ENCODE measurements around the gene ZFX. TPM values are rescaled to one million over a fixed set of nuclear protein-coding genes. Genes with fewer than 3 reads are reported as not detected.

ZFX gene
- total RNA-seq, 4 donors from 2014 or later, result 42.9 to 63.3 (median 57.3) TPM

GRCh38 chrX:24145303-24146186 lies 4.0 kb upstream of the ZFX start:
- in situ Hi-C loops (cut with MboI; ENCODE audit: low sequenced_read_pairs in 4 of 4), result no loop called here
- no peaks in the 10 kb centered on the region for H3K27me3 ChIP-seq
- peak overlapping the region in 1 of 4 donors; percentile 27 for H3K4me3 ChIP-seq
- TF ChIP-seq CTCF (IDR thresholded peaks at IDR 0.05 in 4 of 5, conservative IDR thresholded peaks at IDR 0.05 in 1 of 5), result no peak
- no peak for TF ChIP-seq POLR2A (IDR thresholded peaks at IDR 0.05)
- DNase-seq, result no peak
- ATAC-seq, result no peak
- H3K4me1 ChIP-seq, result peaks cover 14 to 26% of the 10 kb centered on the region in 2 donors
- H3K36me3 ChIP-seq, result no peaks in the 10 kb centered on the region
- no peaks in the 10 kb centered on the region for H3K9me3 ChIP-seq
- peak overlapping the region; percentile 93 to 99 (median 95) for H3K27ac ChIP-seq
- intact Hi-C loops (cut with DNase I; ENCODE audit: low total_unique reads), result no loop called here

- Histone ChIP-seq H3K36me3 (no peaks in the 10 kb centered on the region), H3K4me1 (peaks cover 20 to 30% of the 10 kb centered on the region in 2 donors), H3K4me3 (peak overlapping the region; percentile 7 to 27 (median 15)), H3K27me3 (no peaks in the 10 kb centered on the region), H3K27ac (peak overlapping the region; percentile 93 to 99 (median 95)), H3K9me3 (no peaks in the 10 kb centered on the region)
- TF ChIP-seq POLR2A (IDR thresholded peaks at IDR 0.05) (no peak), CTCF (IDR thresholded peaks at IDR 0.05 in 4 of 5, conservative IDR thresholded peaks at IDR 0.05 in 1 of 5) (no peak)
- intact Hi-C loops (cut with DNase I; ENCODE audit: low total_unique reads), result no loop called here
- ATAC-seq (no peak), DNase-seq (no peak)
- in situ Hi-C loops (cut with MboI; ENCODE audit: low sequenced_read_pairs in 4 of 4), result no loop called here
Observed at GRCh38 chrX:24146283-24146949, 3.1 kb upstream of the ZFX start.

- Histone ChIP-seq H3K4me1 (peaks cover 27 to 37% of the 10 kb centered on the region in 2 donors), H3K27ac (peak overlapping the region; percentile 93 to 99 (median 95)), H3K27me3 (no peaks in the 10 kb centered on the region), H3K36me3 (no peaks in the 10 kb centered on the region), H3K4me3 (no peak overlapping the region), H3K9me3 (no peaks in the 10 kb centered on the region)
- TF ChIP-seq CTCF (IDR thresholded peaks at IDR 0.05 in 4 of 5, conservative IDR thresholded peaks at IDR 0.05 in 1 of 5) (no peak), POLR2A (IDR thresholded peaks at IDR 0.05) (no peak)
- ATAC-seq (no peak), DNase-seq (no peak)
- intact Hi-C loops (cut with DNase I; ENCODE audit: low total_unique reads) (no loop called here), in situ Hi-C loops (cut with MboI; ENCODE audit: low sequenced_read_pairs in 4 of 4) (no loop called here)
Observed at GRCh38 chrX:24147165-24147564, 2.4 kb upstream of the ZFX start.

GRCh38 chrX:24148121-24148520 lies 1.4 kb upstream of the ZFX start:
- H3K4me1 ChIP-seq, result peaks cover 36 to 45% of the 10 kb centered on the region in 2 donors
- intact Hi-C loops (cut with DNase I; ENCODE audit: low total_unique reads) (no loop called here), in situ Hi-C loops (cut with MboI; ENCODE audit: low sequenced_read_pairs in 4 of 4) (no loop called here)
- TF ChIP-seq POLR2A (IDR thresholded peaks at IDR 0.05) (no peak), CTCF (IDR thresholded peaks at IDR 0.05 in 4 of 5, conservative IDR thresholded peaks at IDR 0.05 in 1 of 5) (no peak)
- H3K9me3 ChIP-seq, result no peaks in the 10 kb centered on the region
- DNase-seq, result no peak
- no peaks in the 10 kb centered on the region for H3K27me3 ChIP-seq
- ATAC-seq, result no peak
- H3K27ac ChIP-seq, result peak overlapping the region; percentile 93 to 99 (median 95)
- H3K4me3 ChIP-seq, result peak overlapping the region; percentile 58 to 85 (median 70)
- H3K36me3 ChIP-seq, result no peaks in the 10 kb centered on the region
